Heart left ventricle (tissue), 13 donors: ENCODE measurements around the gene RGS12.

Experiments
- CTCF ChIP-seq, 12 donors: fragments of 200-600 bp; sonication (generic) in 4 of 12; IDR thresholded peaks; one replicate each; pipeline versions ENCODE4 v1.5.0 to v1.8.0; 2018 to 2022; ENCODE audit warnings: antibody characterized with exemption in 12 of 12, mild to moderate bottlenecking in 5 of 12
- POLR2A ChIP-seq, 2 donors: fragments of 450-650 bp; IDR thresholded peaks; one replicate each; pipeline ENCODE4 v1.6.1; 2017; ENCODE audit warnings: antibody characterized with exemption in 2 of 2, mild to moderate bottlenecking in 2 of 2, moderate library complexity in 2 of 2
- donor health status: ischemic (EF 13 %, LVEDD 7.1; RV severe dilation, severe dysfunction).
- donor health status: DM: no; HTN: yes; CAD: no.
- donor health status: DM: no; HTN: no; CAD: no.
- donor health status: ischemic (EF 25% LVEDD 6.9; RV normal size, moderate dysfunction).
- donor health status: ischemic (EF 25% LVEDD 5.7; RV mildly dilated, moderate dysfunction).
- donor health status: ischemic (EF 35%, LVEDD 5.7; RV mildly dilated, moderate dysfunction).
- donor health status: nonischemic (EF 11% LVEDD 7.7; RV severe dilation, severe dysfunction).
- donor health status: DM: yes; HTN: yes; CAD: no.
- donor health status: PGD.
- donor health status: ischemic (EF 29% LVEDD 5.4; RV normal size, mild dysfunction).
- donor health status: nonischemic (EF 23%, LVEDD 6.1; RV moderate dilation, normal function).

DNA sequence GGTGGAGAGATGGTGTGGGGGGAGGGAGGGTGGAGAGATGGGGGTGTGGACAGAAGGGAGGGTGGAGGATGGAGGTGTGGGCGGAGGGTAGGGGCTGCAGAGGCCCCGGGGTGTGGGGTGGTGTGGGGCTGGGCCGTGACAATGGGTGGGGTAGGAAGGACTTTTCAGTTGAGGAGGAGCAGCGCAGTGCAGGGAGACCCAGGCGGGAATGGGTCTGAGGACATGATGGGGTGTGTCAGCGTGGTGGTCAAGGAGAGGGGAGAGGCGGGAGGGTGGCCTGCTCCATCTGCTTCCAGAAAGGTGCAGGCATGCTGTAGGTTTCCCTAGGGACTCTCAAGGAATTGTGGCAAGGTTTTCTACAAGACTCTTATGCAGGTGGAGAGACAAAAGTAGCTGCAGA, 48.9 kb downstream of the RGS12 start:
- TF ChIP-seq CTCF (IDR thresholded peaks at IDR 0.05) (no peak), POLR2A (IDR thresholded peaks at IDR 0.05) (no peak)
